Parathyroid adenoma (tissue), 2 donors: ENCODE measurements around the gene AHNAK2.
"Not testable (repeated sequence)": the region's sequence is repeated elsewhere in the genome, so short reads cannot be mapped to it uniquely, and the experiment has no call there.

ENCODE experiments used
- H2AFZ ChIP-seq: fragments of 300-600 bp; sonication (generic); one replicate; pipeline ENCODE4 v1.7.0; 2017; ENCODE audit warnings: antibody characterized with exemption, mild to moderate bottlenecking
- H3K27ac ChIP-seq: fragments of 300-600 bp; sonication (generic); one replicate; pipeline ENCODE4 v1.7.0; 2017
- H3K27me3 ChIP-seq: fragments of 300-600 bp; sonication (generic); one replicate; pipeline ENCODE4 v1.7.0; 2017; ENCODE audit warnings: low read length; ENCODE audit not compliant: control insufficient read depth, insufficient read depth
- H3K36me3 ChIP-seq: fragments of 300-600 bp; sonication (generic); one replicate; pipeline ENCODE4 v1.7.0; 2017; ENCODE audit warnings: low read length; ENCODE audit not compliant: control insufficient read depth, insufficient read depth
- H3K4me1 ChIP-seq: fragments of 300-600 bp; sonication (generic); one replicate; pipeline ENCODE4 v1.7.0; 2017; ENCODE audit warnings: control low read depth
- H3K4me2 ChIP-seq: fragments of 300-600 bp; sonication (generic); one replicate; pipeline ENCODE4 v1.7.0; 2017; ENCODE audit warnings: low read length
- H3K4me3 ChIP-seq: fragments of 300-600 bp; sonication (generic); one replicate; pipeline ENCODE4 v1.7.0; 2017; ENCODE audit warnings: low read depth, low read length
- H3K79me2 ChIP-seq: fragments of 300-600 bp; sonication (generic); one replicate; pipeline ENCODE4 v1.7.0; 2017; ENCODE audit warnings: control low read depth
- H3K9ac ChIP-seq: fragments of 300-600 bp; sonication (generic); one replicate; pipeline ENCODE4 v1.7.0; 2017; ENCODE audit warnings: mild to moderate bottlenecking
- H3K9me3 ChIP-seq: fragments of 300-600 bp; sonication (generic); one replicate; pipeline ENCODE4 v1.7.0; 2017; ENCODE audit warnings: low read length; ENCODE audit not compliant: control insufficient read depth
- CTCF ChIP-seq: fragments of 300-600 bp; sonication (generic); IDR thresholded peaks from one replicate; pipeline ENCODE4 v1.7.0; 2017; ENCODE audit warnings: antibody characterized with exemption, mild to moderate bottlenecking
- donor health status: primary hyperparathyroidism.

AHNAK2 gene

GRCh38 chr14:104977681-104978653 lies at the start of gene AHNAK2:
AHNAK2 (minus strand) TSS chr14:104978374; CDS start chr14:104978237, 137 bp downstream.
- H3K9me3 ChIP-seq = no peaks in the 10 kb centered on the region
- no peak within 1 kb of the TSS for H3K27ac ChIP-seq
- H3K4me3 ChIP-seq = peak within 1 kb of the TSS; percentile 11
- no peak within 1 kb of the TSS for H3K9ac ChIP-seq
- no peak for TF ChIP-seq CTCF
- no peaks in the 10 kb centered on the region for H3K36me3 ChIP-seq
- H3K27me3 ChIP-seq = no peaks in the 10 kb centered on the region
- peak within 1 kb of the TSS; percentile 65 for H2AFZ ChIP-seq
- no peaks in the 10 kb centered on the region for H3K79me2 ChIP-seq
- peak within 1 kb of the TSS; percentile 66 for H3K4me2 ChIP-seq
- peaks cover 33% of the 10 kb centered on the region for H3K4me1 ChIP-seq

GRCh38 chr14:105027718-105028117 lies 49.5 kb upstream of the AHNAK2 start:
- H3K4me1 ChIP-seq, H3K79me2 ChIP-seq, H3K4me2 ChIP-seq, H3K4me3 ChIP-seq, H3K9me3 ChIP-seq, H3K36me3 ChIP-seq, H3K27me3 ChIP-seq, H3K9ac ChIP-seq, H3K27ac ChIP-seq, H2AFZ ChIP-seq: not testable (repeated sequence)

GRCh38 chr14:105026802-105027563 lies 48.8 kb upstream of the AHNAK2 start:
- Histone ChIP-seq H3K4me3 (no peak overlapping the region), H3K4me2 (no peak overlapping the region), H3K79me2 (no peaks in the 10 kb centered on the region), H3K9me3 (no peaks in the 10 kb centered on the region), H3K27me3 (no peaks in the 10 kb centered on the region), H3K9ac (no peak overlapping the region), H3K36me3 (no peaks in the 10 kb centered on the region), H3K4me1 (no peaks in the 10 kb centered on the region), H2AFZ (no peak overlapping the region), H3K27ac (no peak overlapping the region)
- TF ChIP-seq CTCF = no peak

GRCh38 chr14:105026033-105026785 lies 48.0 kb upstream of the AHNAK2 start:
- H3K36me3 ChIP-seq = no peaks in the 10 kb centered on the region
- no peaks in the 10 kb centered on the region for H3K79me2 ChIP-seq
- H3K4me2 ChIP-seq = no peak overlapping the region
- H2AFZ ChIP-seq = no peak overlapping the region
- no peak overlapping the region for H3K27ac ChIP-seq
- no peak overlapping the region for H3K9ac ChIP-seq
- H3K4me1 ChIP-seq = no peaks in the 10 kb centered on the region
- no peaks in the 10 kb centered on the region for H3K27me3 ChIP-seq
- no peaks in the 10 kb centered on the region for H3K9me3 ChIP-seq
- no peak overlapping the region for H3K4me3 ChIP-seq
- no peak for TF ChIP-seq CTCF

GRCh38 chr14:105025429-105025828 lies 47.3 kb upstream of the AHNAK2 start:
- no peak for TF ChIP-seq CTCF
- Histone ChIP-seq H2AFZ (no peak overlapping the region), H3K79me2 (no peaks in the 10 kb centered on the region), H3K9ac (no peak overlapping the region), H3K4me3 (no peak overlapping the region), H3K4me2 (no peak overlapping the region), H3K27me3 (no peaks in the 10 kb centered on the region), H3K36me3 (no peaks in the 10 kb centered on the region), H3K4me1 (no peaks in the 10 kb centered on the region), H3K27ac (no peak overlapping the region), H3K9me3 (no peaks in the 10 kb centered on the region)
